Liver (tissue), 9 donors: ENCODE data around the gene PABPN1L. TPM values are rescaled to one million over a fixed set of nuclear protein-coding genes. Genes with fewer than 3 reads are reported as not detected.

Experiments used
- DNase-seq: peaks from one replicate; pipeline ENCODE4 v3.0.0-alpha.2; 2017; ENCODE audit warnings: low spot score
- H3K27ac ChIP-seq, 2 donors: one replicate each; pipeline ENCODE4 v1.7.0; 2013; ENCODE audit warnings: inconsistent platforms in 2 of 2, low read length in 2 of 2, control low read depth in 1 of 2, low read depth in 1 of 2, mild to moderate bottlenecking in 1 of 2
- H3K27me3 ChIP-seq, 4 donors: one replicate each; pipeline versions ENCODE4 v1.6.1 to v1.7.0; 2013; ENCODE audit warnings: low read length in 3 of 4, inconsistent platforms in 1 of 4, mild to moderate bottlenecking in 1 of 4, moderate library complexity in 1 of 4; ENCODE audit not compliant: control insufficient read depth in 4 of 4, insufficient read depth in 4 of 4
- H3K36me3 ChIP-seq, 4 donors: one replicate each; pipeline versions ENCODE4 v1.6.1 to v1.7.0; 2013; ENCODE audit warnings: low read length in 3 of 4, mild to moderate bottlenecking in 3 of 4, low read depth in 1 of 4, moderate library complexity in 1 of 4; ENCODE audit not compliant: control insufficient read depth in 4 of 4, insufficient read depth in 3 of 4
- H3K4me1 ChIP-seq, 4 donors: one replicate each; pipeline versions ENCODE4 v1.6.1 to v1.7.0; 2013; ENCODE audit warnings: low read length in 3 of 4, mild to moderate bottlenecking in 3 of 4, moderate library complexity in 1 of 4; ENCODE audit not compliant: control insufficient read depth in 4 of 4, insufficient read depth in 4 of 4
- H3K4me3 ChIP-seq, 3 donors: one replicate each; pipeline versions ENCODE4 v1.6.1 to v1.7.0; 2013; ENCODE audit warnings: low read length in 3 of 3, control low read depth in 1 of 3, low read depth in 1 of 3, mild to moderate bottlenecking in 1 of 3
- H3K9ac ChIP-seq, 2 donors: one replicate each; pipeline ENCODE4 v1.7.0; 2013; ENCODE audit warnings: low read length in 2 of 2, mild to moderate bottlenecking in 2 of 2, moderate library complexity in 2 of 2, control low read depth in 1 of 2, low read depth in 1 of 2
- H3K9me3 ChIP-seq, 4 donors: one replicate each; pipeline versions ENCODE4 v1.6.1 to v1.7.0; 2013; ENCODE audit warnings: low read length in 3 of 4; ENCODE audit not compliant: control insufficient read depth in 4 of 4
- EGR1 ChIP-seq, 2 donors: IDR thresholded peaks; 2 replicates each; pipeline ENCODE4 v1.6.1; 2016 to 2018; ENCODE audit warnings: antibody characterized with exemption in 2 of 2, low read depth in 2 of 2
- HNF4A ChIP-seq, 2 donors: conservative IDR thresholded peaks; 2 replicates each; pipeline ENCODE4 v1.6.1; 2016; ENCODE audit warnings: antibody characterized with exemption in 2 of 2, mild to moderate bottlenecking in 2 of 2
- HNF4G ChIP-seq: IDR thresholded peaks from 2 replicates; pipeline ENCODE4 v1.6.1; 2016; ENCODE audit warnings: antibody characterized with exemption
- NR2F2 ChIP-seq: IDR thresholded peaks from 2 replicates; pipeline ENCODE4 v1.6.1; 2016; ENCODE audit warnings: antibody characterized with exemption
- SP1 ChIP-seq: IDR thresholded peaks from 2 replicates; pipeline ENCODE4 v1.6.1; 2018; ENCODE audit warnings: antibody characterized with exemption, mild to moderate bottlenecking
- TAF1 ChIP-seq: conservative IDR thresholded peaks from 2 replicates; pipeline ENCODE4 v1.6.1; 2016; ENCODE audit warnings: antibody characterized with exemption, mild to moderate bottlenecking
- YY1 ChIP-seq: IDR thresholded peaks from 2 replicates; pipeline ENCODE4 v1.6.1; 2016; ENCODE audit warnings: antibody characterized with exemption, mild to moderate bottlenecking
- WGBS: extraction: QIAGEN DNeasy Blood & Tissue Kit; methylation state at CpG from one replicate; pipeline ENCODE4 v1.1.7; 2013; 5-methylcytosine and 5-hydroxymethylcytosine counted together
- polyA plus RNA-seq, 2 donors: library from polyadenylated mRNA; stranded (reverse) in 1 of 2; unstranded in 1 of 2; fragments of 200-250 nt in 1 of 2; fragments of >200 nt in 1 of 2; fragmentation: Nextera tagmentation in 1 of 2; extraction: Ambion mirVana in 1 of 2; gene quantifications; one replicate each; pipeline versions ENCODE4 v1.2.1 to v1.2.3, GENCODE V29; 2013 to 2015
- total RNA-seq, 2 donors: library from RNA; depleted of rRNA; stranded (reverse); fragments of >200 nt; gene quantifications; one replicate each; pipeline ENCODE4 v1.2.3, GENCODE V29; 2014
- TF ChIP-seq, protein P1 (sequence below): IDR thresholded peaks from 2 replicates; pipeline ENCODE4 v1.6.1; 2016; ENCODE audit warnings: antibody characterized with exemption
- TF ChIP-seq, protein P2 (sequence below): IDR thresholded peaks from 2 replicates; pipeline ENCODE4 v1.6.1; 2016; ENCODE audit warnings: antibody characterized with exemption
- TF ChIP-seq, protein P3 (sequence below): fragments of 150-350 bp; IDR thresholded peaks from 2 replicates; pipeline ENCODE4 v1.5.1; 2017; ENCODE audit warnings: improper control_type of control experiment, low read depth, low read length; ENCODE audit not compliant: missing input control
- donor health status: healthy.
- donor health status: healthy.
- donor health status: healthy.
- donor health status: healthy.
- donor health status: healthy.

PABPN1L gene
- total and polyA plus RNA-seq, 4 donors, result 0.09 TPM; not detected in 3

DNA sequence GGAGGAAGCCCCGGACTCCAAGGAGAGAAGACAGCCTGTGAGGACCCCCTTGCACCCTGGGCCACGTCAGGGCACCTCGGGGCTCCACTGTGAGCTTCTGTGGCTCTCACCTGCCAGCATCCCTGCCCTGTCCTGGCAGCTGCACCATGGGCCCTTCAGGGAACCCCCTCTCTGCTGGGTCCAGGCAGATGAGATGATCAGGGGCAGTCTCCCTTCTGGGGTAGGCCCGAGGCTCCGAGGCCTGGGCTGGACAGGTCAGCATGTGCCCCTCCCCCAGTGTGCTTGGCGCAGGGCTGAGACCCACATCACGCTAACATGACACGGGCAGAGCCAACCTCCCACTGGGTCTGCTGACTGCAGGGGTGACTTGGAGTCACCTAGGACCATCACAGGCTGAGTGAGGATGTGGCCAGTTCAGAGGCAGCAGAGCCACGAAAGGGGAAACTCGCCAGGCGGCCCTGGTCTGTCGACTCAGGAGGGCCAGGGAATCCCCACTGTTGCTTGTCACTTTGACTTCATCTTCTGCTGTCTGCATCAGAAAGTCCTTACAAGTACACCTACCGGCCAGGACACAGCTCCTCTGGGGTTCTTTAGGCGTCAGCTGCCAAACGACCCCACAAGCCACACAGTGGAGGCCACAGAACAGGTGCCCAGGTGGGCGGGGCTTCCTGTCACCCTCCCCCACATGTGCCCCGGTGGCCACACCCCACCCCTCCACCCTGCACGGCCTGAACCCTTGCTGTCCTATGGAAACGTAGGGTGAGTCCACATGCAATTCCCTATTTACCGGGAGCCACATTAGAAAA lies 12.0 kb downstream of the PABPN1L start:
- Histone ChIP-seq H3K27ac (no peak overlapping the region), H3K9ac (no peak overlapping the region), H3K9me3 (no peaks in the 10 kb centered on the region), H3K4me3 (no peak overlapping the region), H3K27me3 (no peaks in the 10 kb centered on the region), H3K4me1 (peaks cover 12 to 39% (median 28%) of the 10 kb centered on the region in 4 donors), H3K36me3 (peaks cover 3 to 7% (median 6%) of the 10 kb centered on the region in 4 donors)
- WGBS, result 79% methylated on average over 20 of the region's 20 CpGs
- TF ChIP-seq TAF1, result no peak
- no peak for TF ChIP-seq SP1
- TF ChIP-seq, protein P1, sequence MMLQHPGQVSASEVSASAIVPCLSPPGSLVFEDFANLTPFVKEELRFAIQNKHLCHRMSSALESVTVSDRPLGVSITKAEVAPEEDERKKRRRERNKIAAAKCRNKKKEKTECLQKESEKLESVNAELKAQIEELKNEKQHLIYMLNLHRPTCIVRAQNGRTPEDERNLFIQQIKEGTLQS, result no peak
- TF ChIP-seq, protein P2, sequence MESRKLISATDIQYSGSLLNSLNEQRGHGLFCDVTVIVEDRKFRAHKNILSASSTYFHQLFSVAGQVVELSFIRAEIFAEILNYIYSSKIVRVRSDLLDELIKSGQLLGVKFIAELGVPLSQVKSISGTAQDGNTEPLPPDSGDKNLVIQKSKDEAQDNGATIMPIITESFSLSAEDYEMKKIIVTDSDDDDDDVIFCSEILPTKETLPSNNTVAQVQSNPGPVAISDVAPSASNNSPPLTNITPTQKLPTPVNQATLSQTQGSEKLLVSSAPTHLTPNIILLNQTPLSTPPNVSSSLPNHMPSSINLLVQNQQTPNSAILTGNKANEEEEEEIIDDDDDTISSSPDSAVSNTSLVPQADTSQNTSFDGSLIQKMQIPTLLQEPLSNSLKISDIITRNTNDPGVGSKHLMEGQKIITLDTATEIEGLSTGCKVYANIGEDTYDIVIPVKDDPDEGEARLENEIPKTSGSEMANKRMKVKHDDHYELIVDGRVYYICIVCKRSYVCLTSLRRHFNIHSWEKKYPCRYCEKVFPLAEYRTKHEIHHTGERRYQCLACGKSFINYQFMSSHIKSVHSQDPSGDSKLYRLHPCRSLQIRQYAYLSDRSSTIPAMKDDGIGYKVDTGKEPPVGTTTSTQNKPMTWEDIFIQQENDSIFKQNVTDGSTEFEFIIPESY, result no peak
- TF ChIP-seq, protein P3, sequence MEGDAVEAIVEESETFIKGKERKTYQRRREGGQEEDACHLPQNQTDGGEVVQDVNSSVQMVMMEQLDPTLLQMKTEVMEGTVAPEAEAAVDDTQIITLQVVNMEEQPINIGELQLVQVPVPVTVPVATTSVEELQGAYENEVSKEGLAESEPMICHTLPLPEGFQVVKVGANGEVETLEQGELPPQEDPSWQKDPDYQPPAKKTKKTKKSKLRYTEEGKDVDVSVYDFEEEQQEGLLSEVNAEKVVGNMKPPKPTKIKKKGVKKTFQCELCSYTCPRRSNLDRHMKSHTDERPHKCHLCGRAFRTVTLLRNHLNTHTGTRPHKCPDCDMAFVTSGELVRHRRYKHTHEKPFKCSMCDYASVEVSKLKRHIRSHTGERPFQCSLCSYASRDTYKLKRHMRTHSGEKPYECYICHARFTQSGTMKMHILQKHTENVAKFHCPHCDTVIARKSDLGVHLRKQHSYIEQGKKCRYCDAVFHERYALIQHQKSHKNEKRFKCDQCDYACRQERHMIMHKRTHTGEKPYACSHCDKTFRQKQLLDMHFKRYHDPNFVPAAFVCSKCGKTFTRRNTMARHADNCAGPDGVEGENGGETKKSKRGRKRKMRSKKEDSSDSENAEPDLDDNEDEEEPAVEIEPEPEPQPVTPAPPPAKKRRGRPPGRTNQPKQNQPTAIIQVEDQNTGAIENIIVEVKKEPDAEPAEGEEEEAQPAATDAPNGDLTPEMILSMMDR, result no peak
- DNase-seq, result no peak

DNA sequence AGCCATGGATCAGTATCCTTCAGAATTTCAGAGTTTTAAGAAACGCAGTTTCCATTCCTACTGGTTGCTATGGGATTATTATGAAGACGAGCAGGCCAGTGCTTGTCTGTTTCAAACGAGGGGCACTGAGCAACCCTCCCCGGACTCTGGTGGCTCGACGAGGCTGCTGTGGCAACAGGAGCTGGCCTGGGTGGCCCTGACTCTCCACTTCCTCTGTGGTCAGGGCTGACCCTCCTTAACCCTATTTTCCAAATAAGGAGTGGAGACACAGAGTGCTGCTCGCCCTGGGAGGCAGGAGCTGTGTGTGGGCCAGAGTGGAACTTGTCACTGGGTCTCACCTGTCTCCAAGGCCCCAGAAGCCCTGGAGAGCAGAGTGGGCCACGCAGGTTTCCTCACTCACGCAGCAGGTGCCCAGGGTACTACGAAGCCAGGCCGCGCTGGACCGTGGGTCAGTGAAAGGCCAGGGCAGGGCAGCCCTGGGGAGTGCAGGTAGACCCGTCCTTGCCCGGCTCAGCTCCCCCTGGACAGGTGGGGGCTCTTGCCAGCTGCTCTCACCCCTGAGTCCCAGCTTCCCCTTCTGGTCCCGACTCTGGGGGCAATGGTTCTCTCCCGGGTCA lies 13.0 kb downstream of the PABPN1L start:
- Histone ChIP-seq H3K9me3 (no peaks in the 10 kb centered on the region), H3K27ac (no peak overlapping the region), H3K4me1 (peaks cover 12 to 38% (median 28%) of the 10 kb centered on the region in 4 donors), H3K9ac (no peak overlapping the region), H3K36me3 (no peaks in the 10 kb centered on the region), H3K27me3 (no peaks in the 10 kb centered on the region), H3K4me3 (no peak overlapping the region)
- 86% methylated on average over 17 of the region's 17 CpGs for WGBS
- DNase-seq, result no peak
- TF ChIP-seq HNF4G, result no peak
- no peak for TF ChIP-seq NR2F2
- TF ChIP-seq, protein P1, result no peak
- TF ChIP-seq HNF4A (conservative IDR thresholded peaks at IDR 0.05), result no peak
- TF ChIP-seq, protein P2, result no peak
- no peak for TF ChIP-seq TAF1
- TF ChIP-seq EGR1 (IDR thresholded peaks at IDR 0.05; ENCODE audit: low read depth in 2 of 2), result no peak
- no peak for TF ChIP-seq YY1
- TF ChIP-seq, protein P3, result no peak
